C4-2B (cell line): ENCODE measurements around the gene CUX1.

Experiments used
- ZFX ChIP-seq: fragments of 450-650 bp; IDR thresholded peaks from 2 replicates; pipeline ENCODE4 v1.6.1; 2017
- TF ChIP-seq, protein P1 (sequence below): fragments of 450-650 bp; conservative IDR thresholded peaks from 2 replicates; pipeline ENCODE4 v1.5.1; 2017; ENCODE audit warnings: mild to moderate bottlenecking

- TF ChIP-seq, protein P1, sequence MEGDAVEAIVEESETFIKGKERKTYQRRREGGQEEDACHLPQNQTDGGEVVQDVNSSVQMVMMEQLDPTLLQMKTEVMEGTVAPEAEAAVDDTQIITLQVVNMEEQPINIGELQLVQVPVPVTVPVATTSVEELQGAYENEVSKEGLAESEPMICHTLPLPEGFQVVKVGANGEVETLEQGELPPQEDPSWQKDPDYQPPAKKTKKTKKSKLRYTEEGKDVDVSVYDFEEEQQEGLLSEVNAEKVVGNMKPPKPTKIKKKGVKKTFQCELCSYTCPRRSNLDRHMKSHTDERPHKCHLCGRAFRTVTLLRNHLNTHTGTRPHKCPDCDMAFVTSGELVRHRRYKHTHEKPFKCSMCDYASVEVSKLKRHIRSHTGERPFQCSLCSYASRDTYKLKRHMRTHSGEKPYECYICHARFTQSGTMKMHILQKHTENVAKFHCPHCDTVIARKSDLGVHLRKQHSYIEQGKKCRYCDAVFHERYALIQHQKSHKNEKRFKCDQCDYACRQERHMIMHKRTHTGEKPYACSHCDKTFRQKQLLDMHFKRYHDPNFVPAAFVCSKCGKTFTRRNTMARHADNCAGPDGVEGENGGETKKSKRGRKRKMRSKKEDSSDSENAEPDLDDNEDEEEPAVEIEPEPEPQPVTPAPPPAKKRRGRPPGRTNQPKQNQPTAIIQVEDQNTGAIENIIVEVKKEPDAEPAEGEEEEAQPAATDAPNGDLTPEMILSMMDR = no peak
- TF ChIP-seq ZFX = no peak
These were observed 321.2 kb downstream of the CUX1 start for GRCh38 chr7:102138676-102139075.
